ENCODE measurements around the gene SCG5. TPM values are rescaled to one million over a fixed set of nuclear protein-coding genes. Genes with fewer than 3 reads are reported as not detected.

SCG5 gene, protein sequence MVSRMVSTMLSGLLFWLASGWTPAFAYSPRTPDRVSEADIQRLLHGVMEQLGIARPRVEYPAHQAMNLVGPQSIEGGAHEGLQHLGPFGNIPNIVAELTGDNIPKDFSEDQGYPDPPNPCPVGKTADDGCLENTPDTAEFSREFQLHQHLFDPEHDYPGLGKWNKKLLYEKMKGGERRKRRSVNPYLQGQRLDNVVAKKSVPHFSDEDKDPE
- total RNA-seq: 10.7 and 15.4 TPM in 2 replicates

DNA sequence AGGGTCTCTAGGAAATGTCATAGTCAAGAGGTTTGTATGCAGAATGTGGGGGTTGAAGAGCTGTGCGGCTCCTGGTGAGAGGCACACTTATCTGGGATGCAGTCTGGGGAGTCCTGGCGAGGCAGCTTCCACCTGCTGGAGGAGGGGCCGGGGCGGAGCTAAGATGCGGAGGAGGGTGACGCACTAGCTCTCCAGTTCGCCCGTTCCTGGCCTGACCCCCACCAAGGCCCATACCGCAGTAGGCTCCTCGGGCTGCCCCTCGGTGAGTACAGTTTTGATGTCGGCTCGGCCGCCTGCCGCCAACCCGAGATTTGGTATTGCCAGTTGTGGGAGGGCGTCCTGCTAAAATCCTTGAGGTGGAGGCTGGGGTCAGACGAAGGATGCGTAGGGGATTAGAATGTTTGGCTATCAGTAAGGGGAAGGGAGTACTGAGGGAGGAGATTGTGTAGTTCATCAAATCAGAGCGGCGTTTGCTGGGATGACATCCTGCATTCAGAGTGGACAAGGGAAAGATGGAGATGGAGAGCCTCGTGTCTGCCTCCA lies at the start of gene SCG5:
Gene SCG5, plus strand, starts transcription at position 194 of the 543 bp plus-strand sequence. CDS start 1,883 bp downstream, outside the sequence.

DNA sequence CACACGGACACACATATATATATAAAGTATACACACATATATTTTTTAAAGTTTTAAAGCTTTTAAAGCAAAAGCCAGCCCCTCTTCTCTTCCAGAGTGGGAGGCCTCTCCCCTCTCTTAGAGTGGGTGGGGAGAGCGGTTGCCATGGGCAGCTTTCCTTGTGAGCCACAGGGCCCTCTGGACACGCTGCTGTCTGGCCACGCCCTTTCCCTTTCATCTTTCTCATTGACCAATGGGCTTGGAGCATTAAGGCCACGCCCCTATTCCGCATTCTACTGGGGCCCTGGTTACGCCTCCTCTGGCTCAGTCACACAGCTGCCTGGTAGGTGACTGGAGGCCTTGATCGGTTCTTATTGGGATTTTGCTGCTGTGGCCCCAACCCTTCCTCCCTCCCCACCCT lies 48.4 kb upstream of the SCG5 start, which contains the start of gene GOLGA8N:
Gene GOLGA8N, plus strand, starts transcription at position 306 of the 400 bp plus-strand sequence.

DNA sequence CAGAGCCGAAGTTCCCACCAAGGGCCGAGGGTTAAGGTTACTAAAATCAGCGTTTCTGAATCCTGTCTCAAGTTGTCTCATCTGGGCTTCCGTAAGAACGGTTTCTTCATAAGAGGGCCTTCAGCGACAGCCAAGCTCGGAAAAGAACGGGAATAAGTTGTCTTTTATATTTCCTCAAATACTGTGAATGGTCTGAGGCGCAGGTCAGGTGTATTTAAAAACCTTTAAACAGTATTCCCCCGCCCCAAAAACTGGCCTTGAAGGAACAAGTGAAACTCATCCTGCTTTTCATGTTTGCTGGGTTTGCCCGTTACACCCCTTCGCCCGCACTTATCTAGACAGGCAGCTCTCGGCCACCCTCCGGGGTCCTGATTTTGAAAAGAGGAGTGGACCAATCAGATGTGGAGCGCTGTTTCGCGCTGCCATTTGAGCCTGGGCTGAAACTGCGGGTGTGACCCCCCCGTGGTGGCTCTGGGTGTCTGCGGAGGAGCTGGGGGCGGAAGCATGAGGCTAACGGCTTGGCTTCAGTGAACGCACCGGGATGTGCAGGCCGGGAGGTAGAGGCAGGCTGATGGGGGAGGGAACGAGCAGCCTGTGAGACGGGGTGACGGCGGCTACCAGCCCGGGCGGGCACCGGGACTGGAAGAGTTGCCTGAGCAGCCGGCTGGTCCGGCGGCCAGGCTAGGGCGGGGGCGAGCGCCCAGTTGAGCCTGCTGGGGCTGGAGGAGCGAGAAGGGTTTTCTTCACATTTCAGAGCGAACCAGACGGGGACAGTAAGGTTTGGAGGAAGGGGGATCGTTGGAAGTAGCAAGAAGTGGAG lies 26.2 kb upstream of the SCG5 start, which contains the start of gene ARHGAP11A:
Gene ARHGAP11A, plus strand, starts transcription at position 454 of the 820 bp plus-strand sequence. CDS start 708 bp downstream, outside the sequence.

DNA sequence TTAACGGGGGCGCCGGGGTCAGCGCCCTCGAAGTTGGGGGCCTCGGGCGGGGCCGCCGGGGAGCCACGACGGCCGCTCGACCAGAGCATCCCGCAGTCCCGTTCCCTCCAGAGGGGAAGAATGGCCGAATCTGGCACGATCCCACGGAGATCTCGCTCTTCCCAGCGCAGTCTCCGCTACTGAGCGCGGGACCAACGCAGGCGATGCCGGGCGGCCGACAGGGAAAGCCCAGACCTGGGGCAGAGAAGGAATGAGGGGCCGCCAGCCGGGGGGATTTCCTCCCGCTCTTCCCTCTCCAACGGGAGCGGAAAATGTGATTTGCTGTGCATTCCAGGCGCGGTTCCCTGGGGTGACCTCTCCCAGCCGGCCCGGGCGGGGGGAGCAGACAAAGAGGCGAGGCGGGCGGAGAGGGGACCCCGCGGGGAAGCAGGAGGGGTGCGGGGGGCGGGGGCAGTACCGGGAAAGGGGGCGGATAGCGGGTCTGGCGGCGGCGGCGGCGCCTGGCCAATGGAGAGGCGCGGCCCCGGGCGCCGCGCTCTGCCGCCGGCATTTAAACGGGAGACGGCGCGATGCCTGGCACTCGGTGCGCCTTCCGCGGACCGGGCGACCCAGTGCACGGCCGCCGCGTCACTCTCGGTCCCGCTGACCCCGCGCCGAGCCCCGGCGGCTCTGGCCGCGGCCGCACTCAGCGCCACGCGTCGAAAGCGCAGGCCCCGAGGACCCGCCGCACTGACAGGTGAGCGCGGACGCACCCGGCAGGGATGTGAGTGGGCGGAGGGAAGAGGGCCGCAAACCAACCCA lies 76.1 kb downstream of the SCG5 start, which contains the start of gene GREM1:
Gene GREM1, plus strand, starts transcription at position 579 of the 801 bp plus-strand sequence. CDS start 12,687 bp downstream, outside the sequence.

Other genes with a start within 250 kb of the SCG5 start
- not detected in 2 replicates for gene GOLGA8K, start 238.4 kb upstream of the SCG5 start, total RNA-seq
- 0.18 TPM in 1 of 2 replicates, not detected in the other for gene GOLGA8O, start 186.1 kb upstream of the SCG5 start, total RNA-seq
- 0.71 and 2.3 TPM in 2 replicates for gene GOLGA8N, start 48.3 kb upstream of the SCG5 start, total RNA-seq
- 18.5 and 29.2 TPM in 2 replicates for gene ARHGAP11A, start 26.2 kb upstream of the SCG5 start, total RNA-seq
- gene GREM1, start 76.3 kb downstream of the SCG5 start, total RNA-seq: 2.3 and 4.3 TPM in 2 replicates